OCI-LY3 (cell line): Measurements from ENCODE around the gene LSS.

Experiments
- H2AFZ ChIP-seq: fragments of 200-600, 300-600 bp; shearing (Covaris generic); 2 replicates; pipeline ENCODE4 v1.6.0; 2014; ENCODE audit warnings: antibody characterized with exemption, low read depth, low read length
- H3K27ac ChIP-seq: fragments of 200-600, 300-600 bp; sonication (generic); 2 replicates; pipeline ENCODE4 v1.5.1; 2014; ENCODE audit warnings: mild to moderate bottlenecking, low read length, moderate library complexity, mixed read lengths
- H3K27me3 ChIP-seq: fragments of 200-600, 300-600 bp; sonication (generic); 2 replicates; pipeline ENCODE4 v1.6.1; 2014; ENCODE audit warnings: low read depth, low read length, mixed read lengths
- H3K36me3 ChIP-seq: fragments of 200-600, 300-600 bp; sonication (generic); replicated peaks from 2 replicates; pipeline ENCODE3; 2014; ENCODE audit warnings: low read depth, low read length, mixed read lengths
- H3K4me1 ChIP-seq: fragments of 300-600, 200-600 bp; sonication (generic); 2 replicates; pipeline ENCODE4 v1.6.1; 2014; ENCODE audit warnings: low read length, mixed read lengths
- H3K4me2 ChIP-seq: fragments of 200-600, 300-600 bp; sonication (generic); 2 replicates; pipeline ENCODE4 v1.6.1; 2014; ENCODE audit warnings: low read length, mixed read lengths
- H3K4me3 ChIP-seq: fragments of 300-600, 200-600 bp; sonication (generic); 2 replicates; pipeline ENCODE4 v1.5.1; 2014; ENCODE audit warnings: antibody characterized with exemption, mild to moderate bottlenecking, low read length, moderate library complexity
- H3K79me2 ChIP-seq: fragments of 300-600, 200-600 bp; shearing (Covaris generic); 2 replicates; pipeline ENCODE4 v1.6.1; 2014; ENCODE audit warnings: mild to moderate bottlenecking, low read length, mixed read lengths
- H3K9ac ChIP-seq: fragments of 300-600, 200-600 bp; shearing (Covaris generic); 2 replicates; pipeline ENCODE4 v1.6.0; 2014; ENCODE audit warnings: mild to moderate bottlenecking, low read length, moderate library complexity
- H3K9me3 ChIP-seq: fragments of 200-600, 300-600 bp; shearing (Covaris generic); 2 replicates; pipeline ENCODE4 v1.6.1; 2014; ENCODE audit warnings: low read length, mixed read lengths; ENCODE audit not compliant: insufficient read depth
- H4K20me1 ChIP-seq: fragments of 200-600, 300-600 bp; sonication (generic); 2 replicates; pipeline ENCODE4 v1.6.1; 2016; ENCODE audit warnings: low read length, mixed read lengths; ENCODE audit not compliant: insufficient read depth
- CTCF ChIP-seq: fragments of 200-600, 300-600 bp; sonication (generic); IDR thresholded peaks from 2 replicates; pipeline ENCODE4 v1.5.1; 2014; ENCODE audit warnings: antibody characterized with exemption, low read length, low read depth
- EZH2phosphoT487 ChIP-seq: fragments of 200-600 bp; shearing (Covaris generic); IDR thresholded peaks from 2 replicates; pipeline ENCODE4 v1.6.1; 2018; ENCODE audit warnings: antibody characterized with exemption, mixed run types, low read depth

Gene LSS

DNA sequence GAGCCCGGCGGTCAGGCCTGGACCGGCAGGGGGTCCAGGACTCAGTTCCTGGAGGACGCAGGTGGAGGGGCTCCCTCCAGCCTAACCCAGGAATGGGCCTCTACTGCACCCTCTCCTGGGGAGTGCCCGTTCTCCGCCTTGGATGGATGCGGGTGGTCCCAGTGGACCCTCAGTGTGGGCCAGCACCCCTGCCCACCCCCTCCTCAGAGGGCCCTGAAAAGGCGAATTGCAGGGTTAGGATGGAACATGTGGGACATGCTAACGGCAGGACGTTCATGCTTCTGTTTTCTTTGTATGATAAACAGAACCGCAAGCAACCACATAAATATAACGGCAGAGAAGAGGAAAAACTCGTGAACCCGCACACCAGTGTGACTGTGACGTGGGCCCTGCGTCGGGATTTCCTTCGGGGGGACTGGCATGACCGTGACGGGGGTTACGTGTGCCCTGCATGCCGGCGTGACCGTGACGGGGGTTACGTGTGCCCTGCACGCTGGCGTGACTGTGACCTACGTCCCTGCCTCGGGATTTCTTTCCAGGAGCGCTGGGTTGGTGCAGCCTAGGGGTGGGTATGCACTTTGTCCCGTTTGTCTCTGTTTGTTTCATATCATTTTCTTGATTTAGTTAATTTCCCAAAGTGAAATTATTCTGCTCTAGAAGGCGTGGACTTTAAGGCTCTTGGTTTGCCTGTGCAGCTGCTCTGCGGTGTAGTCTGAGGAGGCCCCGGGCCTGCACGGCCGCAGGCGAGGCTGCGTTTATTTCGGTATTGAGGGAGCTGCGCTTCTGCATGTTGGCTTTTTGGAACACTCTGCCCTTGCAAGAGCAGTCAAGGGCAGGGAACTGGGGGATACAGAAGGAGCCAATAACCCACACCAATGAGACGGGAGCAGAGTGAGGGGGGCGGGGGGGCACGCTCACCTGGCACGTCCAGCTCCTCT lies 76.3 kb downstream of the LSS start:
- Histone ChIP-seq H3K36me3 (no peaks in the 10 kb centered on the region), H4K20me1 (no peaks in the 10 kb centered on the region), H3K79me2 (no peaks in the 10 kb centered on the region), H3K4me3 (no peak overlapping the region), H2AFZ (no peak overlapping the region), H3K27me3 (no peaks in the 10 kb centered on the region), H3K4me1 (no peaks in the 10 kb centered on the region), H3K9ac (no peak overlapping the region), H3K27ac (no peak overlapping the region), H3K4me2 (no peak overlapping the region; the same call in 1 of the 2 replicates), H3K9me3 (no peaks in the 10 kb centered on the region)
- TF ChIP-seq CTCF, result no peak
- TF ChIP-seq EZH2phosphoT487, result no peak

DNA sequence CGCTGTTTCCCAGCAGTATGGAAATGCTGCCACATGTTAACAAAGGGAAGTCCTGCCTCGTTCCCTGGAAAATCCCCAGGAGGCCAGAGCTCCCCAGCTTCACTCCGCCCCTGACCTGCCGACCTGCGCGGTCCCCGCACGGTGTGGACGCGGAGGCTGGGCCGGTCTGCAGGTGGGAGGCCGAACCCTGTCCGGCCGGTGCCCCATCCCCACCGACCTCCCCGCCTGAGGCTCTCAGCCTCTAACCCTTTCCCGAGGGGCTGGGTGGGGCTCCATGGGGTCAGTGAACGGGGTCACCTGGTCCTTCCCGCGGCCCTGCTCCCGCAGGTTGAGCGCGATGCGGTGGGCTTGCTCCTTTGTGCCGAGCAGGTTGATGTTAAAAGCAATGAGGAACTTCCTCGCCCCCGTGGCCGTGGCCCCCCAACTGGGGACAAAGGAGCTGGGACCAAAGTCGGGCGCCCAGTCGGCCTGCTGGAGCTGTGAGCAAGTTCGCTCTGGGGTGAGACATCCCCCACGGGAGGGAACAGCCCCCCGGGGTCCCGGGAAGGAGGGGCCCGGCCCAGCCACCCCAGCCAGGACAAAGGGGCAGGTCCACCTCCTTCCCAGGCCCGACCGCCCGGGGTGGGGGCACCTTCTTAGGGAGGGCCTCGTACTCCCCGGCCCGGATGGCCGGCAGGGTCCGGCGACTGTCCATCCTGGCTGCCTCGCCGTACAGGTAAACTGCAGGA lies 77.1 kb downstream of the LSS start:
- no peaks in the 10 kb centered on the region for H3K79me2 ChIP-seq
- H4K20me1 ChIP-seq, result no peaks in the 10 kb centered on the region
- H3K4me1 ChIP-seq, result no peaks in the 10 kb centered on the region
- H3K4me2 ChIP-seq, result no peak overlapping the region
- no peaks in the 10 kb centered on the region for H3K9me3 ChIP-seq
- H2AFZ ChIP-seq, result no peak overlapping the region
- no peak overlapping the region for H3K4me3 ChIP-seq
- no peak overlapping the region for H3K27ac ChIP-seq
- H3K36me3 ChIP-seq, result no peaks in the 10 kb centered on the region
- H3K9ac ChIP-seq, result no peak overlapping the region
- no peaks in the 10 kb centered on the region for H3K27me3 ChIP-seq
- TF ChIP-seq EZH2phosphoT487 (no peak), CTCF (no peak)

- Histone ChIP-seq H4K20me1 (no peaks in the 10 kb centered on the region), H3K79me2 (no peaks in the 10 kb centered on the region), H3K27ac (no peak overlapping the region), H2AFZ (no peak overlapping the region), H3K9me3 (no peaks in the 10 kb centered on the region), H3K9ac (no peak overlapping the region), H3K4me2 (no peak overlapping the region), H3K4me1 (no peaks in the 10 kb centered on the region), H3K27me3 (no peaks in the 10 kb centered on the region), H3K4me3 (no peak overlapping the region), H3K36me3 (no peaks in the 10 kb centered on the region)
- TF ChIP-seq CTCF (no peak), EZH2phosphoT487 (no peak)
These were observed 78.0 kb downstream of the LSS start for GRCh38 chr21:46150491-46151121.

- Histone ChIP-seq H4K20me1 (no peaks in the 10 kb centered on the region), H3K4me1 (no peaks in the 10 kb centered on the region), H3K4me3 (no peak overlapping the region), H3K27ac (no peak overlapping the region), H3K27me3 (no peaks in the 10 kb centered on the region), H3K9me3 (no peaks in the 10 kb centered on the region), H3K36me3 (no peaks in the 10 kb centered on the region), H3K4me2 (no peak overlapping the region), H2AFZ (no peak overlapping the region), H3K9ac (no peak overlapping the region), H3K79me2 (no peaks in the 10 kb centered on the region)
- TF ChIP-seq EZH2phosphoT487 (no peak), CTCF (no peak)
These were observed 78.5 kb downstream of the LSS start for GRCh38 chr21:46150073-46150472.
